Subcutaneous abdominal adipose tissue (tissue), 5 donors: ENCODE results near the gene IMPDH2.

Experiments
- H3K27ac ChIP-seq: one replicate; pipeline ENCODE4 v1.7.0; 2013; ENCODE audit warnings: low read depth, mild to moderate bottlenecking, inconsistent platforms, low read length, moderate library complexity
- H3K27me3 ChIP-seq, 5 donors: one replicate each; pipeline ENCODE4 v1.7.0; 2013; ENCODE audit warnings: low read length in 5 of 5, inconsistent platforms in 1 of 5; ENCODE audit not compliant: control insufficient read depth in 5 of 5, insufficient read depth in 4 of 5
- H3K36me3 ChIP-seq, 5 donors: one replicate each; pipeline ENCODE4 v1.7.0; 2013; ENCODE audit warnings: low read length in 5 of 5; ENCODE audit not compliant: control insufficient read depth in 5 of 5, insufficient read depth in 5 of 5
- H3K4me1 ChIP-seq, 5 donors: one replicate each; pipeline ENCODE4 v1.7.0; 2013; ENCODE audit warnings: low read length in 5 of 5, mild to moderate bottlenecking in 3 of 5, moderate library complexity in 1 of 5; ENCODE audit not compliant: control insufficient read depth in 5 of 5, insufficient read depth in 5 of 5
- H3K4me3 ChIP-seq, 5 donors: one replicate each; pipeline ENCODE4 v1.7.0; 2013; ENCODE audit warnings: low read length in 5 of 5, low read depth in 1 of 5
- H3K9ac ChIP-seq, 5 donors: one replicate each; pipeline ENCODE4 v1.7.0; 2013; ENCODE audit warnings: low read length in 5 of 5, mild to moderate bottlenecking in 4 of 5, moderate library complexity in 3 of 5
- H3K9me3 ChIP-seq, 5 donors: one replicate each; pipeline ENCODE4 v1.7.0; 2013; ENCODE audit warnings: low read length in 5 of 5; ENCODE audit not compliant: control insufficient read depth in 5 of 5
- donor health status: healthy.
- donor health status: healthy.
- donor health status: healthy.
- donor health status: healthy.
- donor health status: healthy.

Gene IMPDH2

DNA sequence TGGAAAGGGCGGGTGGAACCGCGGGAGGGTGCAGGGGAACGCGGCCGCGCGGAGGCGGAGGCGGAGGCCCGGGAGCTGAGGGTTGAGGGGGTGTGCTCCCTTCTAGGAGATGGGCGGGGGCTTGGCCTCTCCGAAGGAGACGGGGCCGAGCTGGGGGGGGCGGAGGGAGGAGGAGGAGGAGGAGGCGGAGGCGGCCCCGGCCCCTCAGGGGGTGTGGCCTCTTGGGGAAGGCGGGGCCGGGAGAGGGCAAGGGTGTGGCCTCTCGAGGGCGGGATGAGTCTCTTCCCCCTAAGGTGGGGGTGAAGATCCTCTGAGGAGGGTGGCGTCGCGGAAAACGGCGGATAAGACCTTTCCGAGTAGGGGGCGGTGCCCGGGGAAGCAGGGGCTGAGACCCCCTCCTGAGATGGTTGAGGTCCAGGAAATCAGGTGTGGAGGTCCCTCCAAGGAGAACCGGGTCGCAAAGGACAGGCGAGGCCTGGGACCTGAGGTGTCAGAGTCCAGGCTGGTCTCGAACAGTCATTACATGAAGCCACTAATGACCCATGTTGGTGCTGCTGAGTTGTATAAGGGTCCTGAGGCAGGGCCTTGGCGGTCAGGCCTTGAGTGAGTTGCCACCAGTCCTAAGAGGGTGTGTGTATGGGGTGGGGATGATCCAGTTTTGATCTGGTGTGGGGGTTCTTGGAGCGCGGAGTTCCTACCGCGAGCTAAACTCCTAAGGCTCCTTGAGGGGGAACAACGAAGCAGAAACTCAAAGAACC lies 21.2 kb downstream of the IMPDH2 start:
- Histone ChIP-seq H3K27ac (peak overlapping the region; percentile 90), H3K9ac (peak overlapping the region in 4 of 5 donors; percentile 71 to 87 (median 78)), H3K4me3 (peak overlapping the region; percentile 61 to 92 (median 83)), H3K9me3 (no peaks in the 10 kb centered on the region), H3K27me3 (no peaks in the 10 kb centered on the region), H3K4me1 (peaks cover 0 to 26% (median 23%) of the 10 kb centered on the region in 5 donors), H3K36me3 (peaks cover 0 to 17% (median 16%) of the 10 kb centered on the region in 5 donors)

DNA sequence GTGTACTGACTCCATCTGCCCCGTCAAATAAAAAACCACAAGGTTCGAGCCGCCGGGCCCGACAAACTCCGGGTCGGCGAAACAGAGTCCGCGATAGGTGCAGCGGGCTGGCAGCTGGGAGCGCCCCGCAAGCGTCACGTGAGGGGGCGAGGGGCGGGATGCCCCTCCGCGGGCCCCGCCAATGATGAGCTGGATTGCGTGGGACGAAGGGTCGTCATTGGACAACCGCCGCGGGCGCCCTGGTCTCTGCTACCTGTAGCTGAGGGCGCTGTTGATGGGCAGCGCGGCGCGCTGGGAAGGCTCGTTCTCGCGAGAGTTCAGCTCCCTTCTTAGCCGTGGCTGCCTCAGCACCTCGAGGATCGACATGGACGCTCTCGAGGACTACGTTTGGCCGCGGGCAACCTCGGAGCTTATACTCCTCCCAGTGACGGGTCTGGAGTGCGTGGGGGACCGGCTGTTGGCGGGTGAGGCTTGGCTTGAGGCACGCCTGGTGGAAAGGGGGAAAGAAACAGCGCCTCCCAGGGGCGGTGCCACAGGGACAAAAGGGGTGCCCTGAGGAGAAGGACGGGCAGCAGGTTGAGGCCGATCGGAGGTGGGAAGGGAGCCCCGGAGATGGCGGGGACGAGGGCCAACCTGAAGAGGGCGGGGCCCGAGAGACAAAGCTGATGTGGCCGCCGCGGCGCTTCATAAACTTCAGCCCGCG lies 22.0 kb downstream of the IMPDH2 start, which contains the start of gene WDR6:
Gene WDR6, plus strand, starts transcription at position 324 of the 703 bp plus-strand sequence. Its CDS starts 41 bp downstream, at position 365.
- peak within 1 kb of the TSS; percentile 67 to 92 (median 83) for H3K4me3 ChIP-seq
- H3K27ac ChIP-seq = peak within 1 kb of the TSS; percentile 90
- H3K27me3 ChIP-seq = no peaks in the 10 kb centered on the region
- H3K4me1 ChIP-seq = peaks cover 0 to 26% (median 23%) of the 10 kb centered on the region in 5 donors
- no peaks in the 10 kb centered on the region for H3K9me3 ChIP-seq
- peaks cover 0 to 10% (median 8%) of the 10 kb centered on the region in 5 donors for H3K36me3 ChIP-seq
- H3K9ac ChIP-seq = peak within 1 kb of the TSS in 4 of 5 donors; percentile 71 to 87 (median 78)

GRCh38 chr3:49006408-49007067 lies 22.7 kb downstream of the IMPDH2 start:
- Histone ChIP-seq H3K27ac (peak overlapping the region; percentile 90), H3K4me1 (peaks cover 0 to 26% (median 23%) of the 10 kb centered on the region in 5 donors), H3K4me3 (peak overlapping the region; percentile 62 to 92 (median 83)), H3K9ac (peak overlapping the region in 4 of 5 donors; percentile 71 to 87 (median 78)), H3K27me3 (no peaks in the 10 kb centered on the region), H3K36me3 (peaks cover 0 to 3% (median 2%) of the 10 kb centered on the region in 5 donors), H3K9me3 (no peaks in the 10 kb centered on the region)

DNA sequence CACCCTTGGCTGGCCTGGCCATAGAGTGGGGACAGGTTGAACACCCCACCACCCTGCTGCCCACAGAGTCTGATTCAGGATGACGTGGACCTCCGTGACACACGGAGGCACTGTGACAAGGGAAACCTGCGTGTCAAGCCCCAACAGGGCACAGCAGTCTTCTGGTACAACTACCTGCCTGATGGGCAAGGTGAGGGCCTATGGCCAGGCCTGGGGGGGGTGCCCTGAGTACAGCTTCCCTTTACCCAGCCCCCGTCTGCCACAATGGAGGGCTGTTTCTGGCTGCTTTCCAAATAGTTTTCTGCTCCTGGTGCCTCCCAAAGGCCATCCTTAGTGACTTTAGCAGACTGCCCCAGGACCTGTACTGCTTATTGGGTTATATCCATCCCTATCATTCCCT lies 23.2 kb downstream of the IMPDH2 start:
- Histone ChIP-seq H3K4me3 (peak overlapping the region in 2 of 5 donors; percentile 83 to 86), H3K9ac (no peak overlapping the region), H3K36me3 (no peaks in the 10 kb centered on the region), H3K9me3 (no peaks in the 10 kb centered on the region), H3K4me1 (peaks cover 0 to 26% (median 23%) of the 10 kb centered on the region in 5 donors), H3K27me3 (no peaks in the 10 kb centered on the region), H3K27ac (no peak overlapping the region)

GRCh38 chr3:49005303-49005680 lies 23.9 kb downstream of the IMPDH2 start:
- Histone ChIP-seq H3K27ac (no peak overlapping the region), H3K27me3 (no peaks in the 10 kb centered on the region), H3K36me3 (no peaks in the 10 kb centered on the region), H3K4me1 (peaks cover 0 to 26% (median 23%) of the 10 kb centered on the region in 5 donors), H3K4me3 (no peak overlapping the region), H3K9me3 (no peaks in the 10 kb centered on the region), H3K9ac (no peak overlapping the region)

GRCh38 chr3:49004352-49005302 lies 24.6 kb downstream of the IMPDH2 start:
- Histone ChIP-seq H3K4me3 (no peak overlapping the region), H3K4me1 (peaks cover 0 to 26% (median 23%) of the 10 kb centered on the region in 5 donors), H3K27me3 (no peaks in the 10 kb centered on the region), H3K36me3 (no peaks in the 10 kb centered on the region), H3K9me3 (no peaks in the 10 kb centered on the region), H3K27ac (no peak overlapping the region), H3K9ac (no peak overlapping the region)

DNA sequence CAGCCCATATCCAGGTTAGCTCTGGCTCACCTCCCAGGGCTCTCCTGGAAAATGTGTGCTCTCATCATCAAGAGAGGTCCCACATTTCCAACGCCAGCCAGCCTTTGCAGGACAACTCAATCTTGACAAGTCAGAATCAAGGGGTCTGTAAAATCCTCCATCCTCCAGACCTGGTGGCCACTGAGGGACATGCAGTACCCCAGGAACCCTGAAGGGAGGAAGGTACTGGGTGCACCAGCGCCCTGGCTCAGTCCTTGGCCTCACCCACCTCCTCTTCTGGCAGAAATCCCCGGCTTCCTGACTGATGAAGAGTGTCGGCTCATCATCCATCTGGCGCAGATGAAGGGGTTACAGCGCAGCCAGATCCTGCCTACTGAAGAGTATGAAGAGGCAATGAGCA lies 28.0 kb downstream of the IMPDH2 start:
- Histone ChIP-seq H3K4me3 (no peak overlapping the region), H3K27ac (no peak overlapping the region), H3K9ac (no peak overlapping the region), H3K27me3 (no peaks in the 10 kb centered on the region), H3K4me1 (peaks cover 0 to 2% (median 1%) of the 10 kb centered on the region in 5 donors), H3K9me3 (no peaks in the 10 kb centered on the region), H3K36me3 (peaks cover 0 to 10% (median 4%) of the 10 kb centered on the region in 5 donors)

- no peak overlapping the region for H3K27ac ChIP-seq
- H3K4me3 ChIP-seq = no peak overlapping the region
- H3K27me3 ChIP-seq = no peaks in the 10 kb centered on the region
- H3K9ac ChIP-seq = no peak overlapping the region
- no peaks in the 10 kb centered on the region for H3K4me1 ChIP-seq
- peaks cover 0 to 13% (median 4%) of the 10 kb centered on the region in 5 donors for H3K36me3 ChIP-seq
- H3K9me3 ChIP-seq = no peaks in the 10 kb centered on the region
These were observed 29.9 kb downstream of the IMPDH2 start for GRCh38 chr3:48999085-48999858.
